HG03135 (cell line): ENCODE measurements around the gene KCTD16.

Experiments used
- ATAC-seq: cut with Tn5 transposase; IDR thresholded peaks from one replicate; pipeline ENCODE4 v1.9.1; 2021; ENCODE audit warnings: mild to moderate bottlenecking, moderate library complexity; ENCODE audit not compliant: unreplicated experiment

The KCTD16 gene

GRCh38 chr5:144393641-144394435 lies 223.2 kb downstream of the KCTD16 start:
- no peak for ATAC-seq

GRCh38 chr5:144395704-144396103 lies 225.0 kb downstream of the KCTD16 start:
- ATAC-seq: no peak

- no peak for ATAC-seq
Measured at GRCh38 chr5:144403058-144403457, 232.4 kb downstream of the KCTD16 start.

GRCh38 chr5:144403817-144404420 lies 233.2 kb downstream of the KCTD16 start:
- ATAC-seq: no peak

GRCh38 chr5:144404672-144405071 lies 234.0 kb downstream of the KCTD16 start:
- ATAC-seq: no peak

- no peak for ATAC-seq
Measured at GRCh38 chr5:144405991-144406390, 235.3 kb downstream of the KCTD16 start.

- ATAC-seq: no peak
Measured at GRCh38 chr5:144406442-144406841, 235.8 kb downstream of the KCTD16 start.

GRCh38 chr5:144414202-144415029 lies 243.7 kb downstream of the KCTD16 start:
- ATAC-seq: no peak

GRCh38 chr5:144416196-144416595 lies 245.5 kb downstream of the KCTD16 start:
- no peak for ATAC-seq

- no peak for ATAC-seq
Measured at GRCh38 chr5:144418719-144419118, 248.0 kb downstream of the KCTD16 start.

- no peak for ATAC-seq
Measured at GRCh38 chr5:144421411-144421810, 250.7 kb downstream of the KCTD16 start.

GRCh38 chr5:144422018-144422727 lies 251.5 kb downstream of the KCTD16 start:
- ATAC-seq: no peak

GRCh38 chr5:144427866-144428265 lies 257.2 kb downstream of the KCTD16 start:
- no peak for ATAC-seq

GRCh38 chr5:144428326-144428725 lies 257.7 kb downstream of the KCTD16 start:
- no peak for ATAC-seq

- ATAC-seq: no peak
Measured at GRCh38 chr5:144429405-144429804, 258.7 kb downstream of the KCTD16 start.

- no peak for ATAC-seq
Measured at GRCh38 chr5:144429905-144430304, 259.2 kb downstream of the KCTD16 start.

- ATAC-seq: no peak
Measured at GRCh38 chr5:144433140-144433822, 262.6 kb downstream of the KCTD16 start.

- ATAC-seq: no peak
Measured at GRCh38 chr5:144433893-144434292, 263.2 kb downstream of the KCTD16 start.

- ATAC-seq: no peak
Measured at GRCh38 chr5:144436007-144436406, 265.3 kb downstream of the KCTD16 start.

GRCh38 chr5:144438237-144438636 lies 267.6 kb downstream of the KCTD16 start:
- ATAC-seq: no peak
